Choroid plexus epithelial cell (primary cell): ENCODE measurements around the gene UBE2QL1.

Source experiments
- DNase-seq: peaks from one replicate; pipeline ENCODE4 v3.0.0-alpha.2; 2010; ENCODE audit warnings: low read depth
- H3K4me3 ChIP-seq: 2 replicates; pipeline ENCODE4 v1.5.1; 2011; ENCODE audit warnings: low read depth, mild to moderate bottlenecking, control low read depth, low read length, moderate library complexity
- TF ChIP-seq, protein P1 (sequence below): conservative IDR thresholded peaks from 2 replicates; pipeline ENCODE4 v1.5.1; 2011; ENCODE audit warnings: low read depth, mild to moderate bottlenecking, control low read depth, inconsistent platforms, low read length, moderate library complexity

The UBE2QL1 gene

GRCh38 chr5:6461793-6462650, 13.4 kb downstream of the UBE2QL1 start:
- TF ChIP-seq, protein P1, sequence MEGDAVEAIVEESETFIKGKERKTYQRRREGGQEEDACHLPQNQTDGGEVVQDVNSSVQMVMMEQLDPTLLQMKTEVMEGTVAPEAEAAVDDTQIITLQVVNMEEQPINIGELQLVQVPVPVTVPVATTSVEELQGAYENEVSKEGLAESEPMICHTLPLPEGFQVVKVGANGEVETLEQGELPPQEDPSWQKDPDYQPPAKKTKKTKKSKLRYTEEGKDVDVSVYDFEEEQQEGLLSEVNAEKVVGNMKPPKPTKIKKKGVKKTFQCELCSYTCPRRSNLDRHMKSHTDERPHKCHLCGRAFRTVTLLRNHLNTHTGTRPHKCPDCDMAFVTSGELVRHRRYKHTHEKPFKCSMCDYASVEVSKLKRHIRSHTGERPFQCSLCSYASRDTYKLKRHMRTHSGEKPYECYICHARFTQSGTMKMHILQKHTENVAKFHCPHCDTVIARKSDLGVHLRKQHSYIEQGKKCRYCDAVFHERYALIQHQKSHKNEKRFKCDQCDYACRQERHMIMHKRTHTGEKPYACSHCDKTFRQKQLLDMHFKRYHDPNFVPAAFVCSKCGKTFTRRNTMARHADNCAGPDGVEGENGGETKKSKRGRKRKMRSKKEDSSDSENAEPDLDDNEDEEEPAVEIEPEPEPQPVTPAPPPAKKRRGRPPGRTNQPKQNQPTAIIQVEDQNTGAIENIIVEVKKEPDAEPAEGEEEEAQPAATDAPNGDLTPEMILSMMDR = no peak
- H3K4me3 ChIP-seq = no peak overlapping the region
- DNase-seq = no peak

- TF ChIP-seq, protein P1 = no peak
- no peak for DNase-seq
- no peak overlapping the region for H3K4me3 ChIP-seq
Observed at GRCh38 chr5:6462671-6463070, 14.0 kb downstream of the UBE2QL1 start.

DNA sequence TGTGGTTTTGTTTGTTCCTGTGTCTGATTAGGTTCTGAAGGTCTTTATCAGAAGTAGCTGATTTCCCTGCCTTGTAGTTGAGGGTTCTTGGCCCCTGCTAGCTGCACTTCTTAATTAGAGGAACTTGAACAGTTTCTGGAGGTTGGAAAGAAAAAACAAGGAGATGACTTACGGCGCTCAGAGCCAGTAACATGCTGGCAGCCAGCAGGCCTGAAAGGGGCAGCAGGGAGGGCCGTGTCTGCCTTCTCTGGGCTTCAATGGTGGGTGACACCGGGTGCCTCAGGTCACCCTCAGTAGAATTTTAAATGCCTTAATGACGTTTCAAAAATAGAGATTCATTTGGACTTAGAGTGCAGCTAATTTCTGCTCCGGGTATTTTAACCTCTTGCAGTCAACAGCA, 15.8 kb downstream of the UBE2QL1 start:
- TF ChIP-seq, protein P1 = no peak
- DNase-seq = no peak
- H3K4me3 ChIP-seq = no peak overlapping the region

DNA sequence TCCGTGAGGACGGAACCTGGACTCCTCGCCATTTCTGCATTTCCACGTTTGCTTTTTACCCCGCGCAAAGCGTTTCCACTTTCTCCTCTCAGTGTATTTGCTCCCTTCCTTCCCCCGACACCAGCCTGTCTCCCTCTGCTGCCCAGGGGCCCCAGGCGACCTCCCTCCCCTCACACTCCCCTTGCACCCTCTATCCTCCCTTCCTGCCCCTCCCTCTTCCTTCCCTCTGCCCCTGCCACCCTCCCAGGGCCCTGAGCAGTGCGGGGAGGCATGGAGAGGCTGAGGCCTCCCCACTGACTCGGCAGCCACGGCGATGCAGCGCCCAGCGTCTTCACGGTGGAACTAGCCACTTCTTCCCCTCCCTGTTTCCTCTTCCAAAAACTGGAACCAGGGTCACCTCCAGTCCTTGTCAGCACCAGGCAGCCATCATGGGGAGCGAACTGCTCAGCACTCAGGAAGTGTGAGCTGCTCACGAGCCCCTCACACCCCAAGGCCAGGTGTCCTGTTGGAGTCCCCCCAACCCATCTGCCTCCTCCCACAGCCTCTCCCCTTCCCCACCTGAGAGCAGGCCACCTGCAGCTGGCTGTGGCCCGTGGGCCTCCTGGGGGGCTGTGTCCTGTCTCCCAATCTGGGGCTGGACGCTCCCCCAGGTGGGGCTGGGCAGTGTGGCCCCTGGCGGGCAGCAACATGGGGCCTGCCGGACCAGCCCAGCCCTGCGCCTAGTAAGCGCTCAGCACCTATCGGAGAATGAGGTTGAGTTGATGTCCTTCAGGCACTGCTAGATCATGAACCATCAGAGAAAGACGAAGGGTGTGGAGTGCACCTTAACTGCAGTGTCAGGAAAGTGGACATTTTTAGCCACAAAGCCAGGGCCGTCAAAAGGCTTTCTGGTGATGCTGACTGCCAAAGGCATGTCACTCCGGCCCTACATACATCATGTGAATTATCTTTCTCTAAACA, 17.5 kb downstream of the UBE2QL1 start:
- TF ChIP-seq, protein P1 = no peak
- no peak for DNase-seq
- H3K4me3 ChIP-seq = no peak overlapping the region

- TF ChIP-seq, protein P1 = no peak
- no peak for DNase-seq
- H3K4me3 ChIP-seq = no peak overlapping the region
Observed at GRCh38 chr5:6466975-6467567, 18.4 kb downstream of the UBE2QL1 start.

DNA sequence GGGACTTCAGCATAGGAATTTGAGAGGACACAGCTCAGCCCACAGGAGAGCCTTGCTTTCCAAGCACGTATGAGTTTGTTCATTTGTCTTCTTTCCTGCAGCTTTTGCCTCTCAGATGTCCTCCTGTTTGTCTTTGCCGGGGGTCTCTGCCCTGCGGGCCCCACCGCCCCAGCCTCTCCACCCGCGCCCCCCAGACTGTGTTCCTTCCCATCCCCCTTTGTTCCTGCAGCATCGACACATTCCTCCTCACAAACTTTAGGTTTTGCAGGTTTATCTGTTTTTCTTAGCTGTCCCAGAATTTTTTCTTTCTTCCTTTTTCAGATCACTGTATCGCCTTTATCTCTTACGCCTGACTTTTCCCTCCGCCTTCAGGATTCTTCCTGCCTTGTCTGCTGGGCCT, 18.9 kb downstream of the UBE2QL1 start:
- TF ChIP-seq, protein P1 = no peak
- no peak overlapping the region for H3K4me3 ChIP-seq
- no peak for DNase-seq
